GM06990 (cell line): ENCODE measurements around the gene TTC24.
A peak's percentile ranks its signal among the peaks of the same experiment; 100 is the strongest.

Experiments
- DNase-seq: peaks from one replicate; pipeline ENCODE4 v3.0.0-alpha.2; 2011; ENCODE audit not compliant: insufficient read length; ENCODE audit errors: extremely low read depth
- H3K27me3 ChIP-seq: replicated peaks from 2 replicates; pipeline ENCODE4 v1.6.0; 2011; ENCODE audit warnings: low read length; ENCODE audit not compliant: control insufficient read depth, insufficient read depth
- H3K36me3 ChIP-seq: 2 replicates; pipeline ENCODE4 v1.5.1; 2011; ENCODE audit warnings: low read length; ENCODE audit not compliant: control insufficient read depth, insufficient read depth
- H3K4me3 ChIP-seq: replicated peaks from 2 replicates; pipeline ENCODE4 v1.5.1; 2011; ENCODE audit warnings: low read depth, mild to moderate bottlenecking, control low read depth, low read length
- CTCF ChIP-seq: IDR thresholded peaks from 2 replicates; pipeline ENCODE4 v1.5.1; 2011; ENCODE audit warnings: low read length, control low read depth, mild to moderate bottlenecking, inconsistent platforms; ENCODE audit not compliant: insufficient read depth, poor library complexity, severe bottlenecking

Gene TTC24

GRCh38 chr1:156623946-156624813 is 44.7 kb downstream of the TTC24 start:
- TF ChIP-seq CTCF = peak; percentile 70
- H3K27me3 ChIP-seq = peaks cover 2% of the 10 kb centered on the region
- peak overlapping the region; percentile 35 for H3K4me3 ChIP-seq
- no peak for DNase-seq
- H3K36me3 ChIP-seq = no peaks in the 10 kb centered on the region

DNA sequence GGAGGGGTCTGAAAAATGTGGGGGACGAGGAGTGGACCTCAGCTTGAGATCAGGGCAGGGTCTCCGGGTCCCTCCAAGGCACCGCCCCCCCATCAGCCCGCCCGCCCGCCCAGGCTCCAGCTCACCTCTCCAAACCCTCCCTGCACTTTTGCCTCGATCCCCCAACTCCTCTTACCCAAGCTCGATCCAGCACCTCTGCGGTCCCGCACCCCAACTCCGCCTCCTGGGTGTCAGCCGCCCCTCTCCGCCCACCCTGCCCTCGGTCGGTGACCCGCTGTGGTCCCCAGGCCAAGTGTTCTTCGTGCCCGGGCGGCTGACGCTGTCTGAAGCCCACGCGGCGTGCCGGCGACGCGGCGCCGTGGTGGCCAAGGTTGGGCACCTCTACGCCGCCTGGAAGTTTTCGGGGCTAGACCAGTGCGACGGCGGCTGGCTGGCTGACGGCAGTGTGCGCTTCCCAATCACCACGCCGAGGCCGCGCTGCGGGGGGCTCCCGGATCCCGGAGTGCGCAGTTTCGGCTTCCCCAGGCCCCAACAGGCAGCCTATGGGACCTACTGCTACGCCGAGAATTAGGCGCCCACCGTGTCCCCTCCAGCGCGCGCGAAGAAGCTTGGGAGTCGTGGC is 45.4 kb downstream of the TTC24 start:
- Histone ChIP-seq H3K27me3 (peaks cover 2% of the 10 kb centered on the region), H3K36me3 (no peaks in the 10 kb centered on the region), H3K4me3 (peak overlapping the region; percentile 8; the same call in 1 of the 2 replicates)
- DNase-seq = no peak
- TF ChIP-seq CTCF = peak; percentile 4

- no peak overlapping the region for H3K4me3 ChIP-seq
- TF ChIP-seq CTCF = peak; percentile 93
- peak; percentile 73 for DNase-seq
- H3K27me3 ChIP-seq = peaks cover 2% of the 10 kb centered on the region
- no peaks in the 10 kb centered on the region for H3K36me3 ChIP-seq
Observed at GRCh38 chr1:156625436-156626078, 46.0 kb downstream of the TTC24 start.

GRCh38 chr1:156626079-156626438 is 46.5 kb downstream of the TTC24 start:
- Histone ChIP-seq H3K36me3 (no peaks in the 10 kb centered on the region), H3K4me3 (no peak overlapping the region), H3K27me3 (peaks cover 2% of the 10 kb centered on the region)
- TF ChIP-seq CTCF = no peak
- DNase-seq = no peak

DNA sequence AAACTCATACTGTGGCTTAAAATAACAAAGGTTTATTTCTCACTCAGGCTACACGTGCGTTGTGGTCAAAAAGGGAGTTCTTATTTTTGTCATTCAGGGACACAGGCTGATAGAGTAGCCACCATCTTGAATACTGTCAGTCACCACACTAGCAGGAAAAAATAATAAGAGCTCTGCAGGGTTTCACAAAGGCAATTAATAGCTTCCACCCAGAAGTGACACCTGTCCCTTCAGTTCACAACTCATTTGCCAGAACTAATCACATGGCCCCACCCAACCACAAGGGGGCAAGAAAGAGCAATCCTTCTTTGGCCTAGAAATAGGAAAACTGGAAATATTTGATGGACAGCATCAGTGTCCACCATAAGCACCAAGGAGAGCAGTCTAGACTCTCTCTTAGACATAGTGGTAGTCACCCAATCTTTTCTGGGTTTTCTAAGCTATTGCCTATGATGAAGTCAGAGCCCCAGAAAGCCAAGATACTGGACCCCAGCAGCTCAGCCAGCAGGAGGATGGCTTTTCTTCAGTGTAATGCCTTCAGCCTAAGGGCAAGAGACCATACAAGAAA is 47.9 kb downstream of the TTC24 start:
- no peak for DNase-seq
- H3K4me3 ChIP-seq = no peak overlapping the region
- peaks cover 2% of the 10 kb centered on the region for H3K27me3 ChIP-seq
- peak; percentile 68 for TF ChIP-seq CTCF
- no peaks in the 10 kb centered on the region for H3K36me3 ChIP-seq
